CD4-positive, alpha-beta T cell treated with Interleukin-2 at 100 ng/mL for 4 hours (primary cell): Measurements from ENCODE around the gene IQGAP1.
"Not testable (repeated sequence)": the region's sequence is repeated elsewhere in the genome, so short reads cannot be mapped to it uniquely, and the experiment has no call there.

Source experiments
- DNase-seq: peaks from one replicate; pipeline ENCODE4 v3.0.0-alpha.2; 2020; ENCODE audit warnings: low spot score

IQGAP1 gene

GRCh38 chr15:90483637-90484036 is 95.6 kb downstream of the IQGAP1 start:
- DNase-seq, result no peak

- DNase-seq, result no peak
Measured at GRCh38 chr15:90487186-90487585, 99.1 kb downstream of the IQGAP1 start.

- no peak for DNase-seq
Measured at GRCh38 chr15:90489514-90489913, 101.5 kb downstream of the IQGAP1 start.

- no peak for DNase-seq
Measured at GRCh38 chr15:90489944-90490343, 101.9 kb downstream of the IQGAP1 start.

GRCh38 chr15:90493647-90494046 is 105.6 kb downstream of the IQGAP1 start:
- DNase-seq, result no peak

- DNase-seq, result no peak
Measured at GRCh38 chr15:90495067-90495466, 107.0 kb downstream of the IQGAP1 start.

GRCh38 chr15:90496791-90497190 is 108.7 kb downstream of the IQGAP1 start:
- no peak for DNase-seq

- DNase-seq, result no peak
Measured at GRCh38 chr15:90497376-90497775, 109.3 kb downstream of the IQGAP1 start.

- no peak for DNase-seq
Measured at GRCh38 chr15:90497912-90498311, 109.9 kb downstream of the IQGAP1 start.

- no peak for DNase-seq
Measured at GRCh38 chr15:90500171-90500570, 112.1 kb downstream of the IQGAP1 start.

GRCh38 chr15:90501898-90502297 is 113.9 kb downstream of the IQGAP1 start:
- no peak for DNase-seq

GRCh38 chr15:90510781-90511180 is 122.7 kb downstream of the IQGAP1 start:
- not testable (repeated sequence) for DNase-seq

GRCh38 chr15:90511211-90511618 is 123.2 kb downstream of the IQGAP1 start:
- DNase-seq, result not testable (repeated sequence)

GRCh38 chr15:90512276-90512675 is 124.2 kb downstream of the IQGAP1 start:
- no peak for DNase-seq

GRCh38 chr15:90512981-90513380 is 124.9 kb downstream of the IQGAP1 start:
- no peak for DNase-seq

GRCh38 chr15:90513448-90513847 is 125.4 kb downstream of the IQGAP1 start:
- no peak for DNase-seq

GRCh38 chr15:90513893-90514292 is 125.9 kb downstream of the IQGAP1 start:
- DNase-seq, result not testable (repeated sequence)

GRCh38 chr15:90519688-90520087 is 131.6 kb downstream of the IQGAP1 start:
- DNase-seq, result no peak

GRCh38 chr15:90520365-90520764 is 132.3 kb downstream of the IQGAP1 start:
- DNase-seq, result no peak

- DNase-seq, result no peak
Measured at GRCh38 chr15:90523373-90523772, 135.3 kb downstream of the IQGAP1 start.

- not testable (repeated sequence) for DNase-seq
Measured at GRCh38 chr15:90524018-90524803, 136.2 kb downstream of the IQGAP1 start.

- no peak for DNase-seq
Measured at GRCh38 chr15:90529011-90529370, 140.9 kb downstream of the IQGAP1 start.

- DNase-seq, result peak; percentile 54
Measured at GRCh38 chr15:90529371-90530249, 141.6 kb downstream of the IQGAP1 start, which contains the start of gene CRTC3. Gene CRTC3 (plus strand): TSS chr15:90529923. CDS start chr15:90530072, 149 bp downstream.
